ENCODE results near the gene RRP15. TPM values are rescaled to one million over a fixed set of nuclear protein-coding genes. Genes with fewer than 3 reads are reported as not detected.

The RRP15 gene
- total and polyA plus RNA-seq, 9 of the 15 experiments (the other 6 are each of a cell fraction or from before 2014, with no cell fraction given) = 9.5 to 58.1 (median 29.3) TPM

DNA sequence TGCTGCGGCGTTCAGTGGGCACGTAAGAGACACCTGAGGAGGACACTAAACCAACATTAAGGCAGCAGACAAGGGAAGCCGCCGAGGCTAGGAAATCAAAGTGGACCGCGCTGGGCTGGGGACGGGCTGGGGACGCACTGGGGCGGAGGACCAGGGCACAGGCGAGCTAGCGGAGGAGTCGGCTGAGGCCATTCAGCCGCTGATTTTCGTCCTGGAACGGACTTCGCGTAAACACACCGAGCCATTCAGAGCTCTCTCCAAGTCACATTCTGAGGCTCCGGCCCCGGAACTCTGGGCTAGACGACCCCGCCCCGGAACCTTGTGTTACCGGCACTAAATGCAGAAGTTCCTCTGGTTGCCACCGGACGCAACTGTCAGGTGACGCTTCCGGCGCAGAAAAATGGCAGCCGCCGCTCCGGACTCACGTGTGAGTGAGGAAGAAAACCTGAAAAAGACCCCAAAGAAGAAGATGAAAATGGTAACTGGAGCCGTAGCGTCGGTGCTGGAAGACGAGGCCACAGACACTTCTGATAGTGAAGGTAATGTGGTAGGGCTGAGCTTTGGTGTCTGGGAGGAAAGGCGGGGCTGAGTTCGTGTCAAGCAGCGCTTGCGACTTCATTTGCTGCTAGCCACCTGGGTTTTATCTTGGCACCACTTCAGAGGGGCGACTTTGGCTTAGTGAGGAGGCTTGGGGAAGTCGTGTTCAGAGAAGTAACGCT lies at the start of gene RRP15 (continued):
- TF ChIP-seq, protein P1, sequence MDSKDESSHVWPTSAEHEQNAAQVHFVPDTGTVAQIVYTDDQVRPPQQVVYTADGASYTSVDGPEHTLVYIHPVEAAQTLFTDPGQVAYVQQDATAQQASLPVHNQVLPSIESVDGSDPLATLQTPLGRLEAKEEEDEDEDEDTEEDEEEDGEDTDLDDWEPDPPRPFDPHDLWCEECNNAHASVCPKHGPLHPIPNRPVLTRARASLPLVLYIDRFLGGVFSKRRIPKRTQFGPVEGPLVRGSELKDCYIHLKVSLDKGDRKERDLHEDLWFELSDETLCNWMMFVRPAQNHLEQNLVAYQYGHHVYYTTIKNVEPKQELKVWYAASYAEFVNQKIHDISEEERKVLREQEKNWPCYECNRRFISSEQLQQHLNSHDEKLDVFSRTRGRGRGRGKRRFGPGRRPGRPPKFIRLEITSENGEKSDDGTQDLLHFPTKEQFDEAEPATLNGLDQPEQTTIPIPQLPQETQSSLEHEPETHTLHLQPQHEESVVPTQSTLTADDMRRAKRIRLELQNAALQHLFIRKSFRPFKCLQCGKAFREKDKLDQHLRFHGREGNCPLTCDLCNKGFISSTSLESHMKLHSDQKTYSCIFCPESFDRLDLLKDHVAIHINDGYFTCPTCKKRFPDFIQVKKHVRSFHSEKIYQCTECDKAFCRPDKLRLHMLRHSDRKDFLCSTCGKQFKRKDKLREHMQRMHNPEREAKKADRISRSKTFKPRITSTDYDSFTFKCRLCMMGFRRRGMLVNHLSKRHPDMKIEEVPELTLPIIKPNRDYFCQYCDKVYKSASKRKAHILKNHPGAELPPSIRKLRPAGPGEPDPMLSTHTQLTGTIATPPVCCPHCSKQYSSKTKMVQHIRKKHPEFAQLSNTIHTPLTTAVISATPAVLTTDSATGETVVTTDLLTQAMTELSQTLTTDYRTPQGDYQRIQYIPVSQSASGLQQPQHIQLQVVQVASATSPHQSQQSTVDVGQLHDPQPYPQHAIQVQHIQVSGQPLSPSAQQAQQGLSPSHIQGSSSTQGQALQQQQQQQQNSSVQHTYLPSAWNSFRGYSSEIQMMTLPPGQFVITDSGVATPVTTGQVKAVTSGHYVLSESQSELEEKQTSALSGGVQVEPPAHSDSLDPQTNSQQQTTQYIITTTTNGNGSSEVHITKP (IDR thresholded peaks at IDR 0.05; ENCODE audit: partially characterized antibody) = peak; percentile 49
- TF ChIP-seq LARP7 (IDR thresholded peaks at IDR 0.05) (peak; percentile 80; the same call in 1 of the 2 replicates), ZC3H4 (CRISPR knock-in tag; IDR thresholded peaks at IDR 0.05; ENCODE audit: borderline replicate concordance) (no peak), CTBP1 (IDR thresholded peaks at IDR 0.05; ENCODE audit: borderline replicate concordance) (no peak; the same call in 1 of the 2 replicates), ZNF639 (CRISPR knock-in tag; conservative IDR thresholded peaks at IDR 0.05 in 1 of 2, IDR thresholded peaks at IDR 0.05 in 1 of 2) (no peak), SIRT6 (IDR thresholded peaks at IDR 0.05; ENCODE audit: low read depth, low read length) (no peak), NR2C1 (IDR thresholded peaks at IDR 0.05) (peak; percentile 53), NR2C1 (tag; IDR thresholded peaks at IDR 0.05) (peak; percentile 70), BRD9 (IDR thresholded peaks at IDR 0.05; ENCODE audit: low read depth, partially characterized antibody) (no peak), DACH1 (IDR thresholded peaks at IDR 0.05; ENCODE audit: partially characterized antibody) (no peak), SMARCC2 (IDR thresholded peaks at IDR 0.05; ENCODE audit: low read depth) (0 out of 2 replicates have a peak, but pooled peaks have one; percentile 20), GTF3C2 (IDR thresholded peaks at IDR 0.05; ENCODE audit: borderline replicate concordance, extremely low read depth, insufficient read length) (no peak), POLR2A (conservative IDR thresholded peaks at IDR 0.05) (peak; percentile 96), HDAC1 (IDR thresholded peaks at IDR 0.05) (peak; percentile 99 to 100), ZNF830 (CRISPR knock-in tag; IDR thresholded peaks at IDR 0.05) (no peak), MIER1 (IDR thresholded peaks at IDR 0.05; ENCODE audit: low read depth) (no peak), CEBPB (tag; IDR thresholded peaks at IDR 0.05) (no peak)
- TF ChIP-seq, protein P2, sequence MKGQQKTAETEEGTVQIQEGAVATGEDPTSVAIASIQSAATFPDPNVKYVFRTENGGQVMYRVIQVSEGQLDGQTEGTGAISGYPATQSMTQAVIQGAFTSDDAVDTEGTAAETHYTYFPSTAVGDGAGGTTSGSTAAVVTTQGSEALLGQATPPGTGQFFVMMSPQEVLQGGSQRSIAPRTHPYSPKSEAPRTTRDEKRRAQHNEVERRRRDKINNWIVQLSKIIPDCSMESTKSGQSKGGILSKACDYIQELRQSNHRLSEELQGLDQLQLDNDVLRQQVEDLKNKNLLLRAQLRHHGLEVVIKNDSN (CRISPR knock-in tag; IDR thresholded peaks at IDR 0.05) = peak; percentile 77

All from K562 (cell line).